Heart left ventricle (tissue), 13 donors: ENCODE data around the gene CSNK2A2.

Experiments used
- CTCF ChIP-seq, 12 donors: fragments of 200-600 bp; sonication (generic) in 4 of 12; IDR thresholded peaks; one replicate each; pipeline versions ENCODE4 v1.5.0 to v1.8.0; 2018 to 2022; ENCODE audit warnings: antibody characterized with exemption in 12 of 12, mild to moderate bottlenecking in 5 of 12
- POLR2A ChIP-seq, 2 donors: fragments of 450-650 bp; IDR thresholded peaks; one replicate each; pipeline ENCODE4 v1.6.1; 2017; ENCODE audit warnings: antibody characterized with exemption in 2 of 2, mild to moderate bottlenecking in 2 of 2, moderate library complexity in 2 of 2
- donor health status: ischemic (EF 13 %, LVEDD 7.1; RV severe dilation, severe dysfunction).
- donor health status: DM: no; HTN: yes; CAD: no.
- donor health status: DM: no; HTN: no; CAD: no.
- donor health status: ischemic (EF 25% LVEDD 6.9; RV normal size, moderate dysfunction).
- donor health status: ischemic (EF 25% LVEDD 5.7; RV mildly dilated, moderate dysfunction).
- donor health status: ischemic (EF 35%, LVEDD 5.7; RV mildly dilated, moderate dysfunction).
- donor health status: nonischemic (EF 11% LVEDD 7.7; RV severe dilation, severe dysfunction).
- donor health status: DM: yes; HTN: yes; CAD: no.
- donor health status: PGD.
- donor health status: ischemic (EF 29% LVEDD 5.4; RV normal size, mild dysfunction).
- donor health status: nonischemic (EF 23%, LVEDD 6.1; RV moderate dilation, normal function).

- TF ChIP-seq CTCF (IDR thresholded peaks at IDR 0.05) (no peak), POLR2A (IDR thresholded peaks at IDR 0.05) (no peak)
These were observed 13.9 kb upstream of the CSNK2A2 start for GRCh38 chr16:58211846-58212245.
